PC-3 (cell line): Measurements from ENCODE around the gene TRIM71.

Source experiments
- CTCF ChIP-seq: fragments of 300-600 bp; sonication (generic); conservative IDR thresholded peaks from 2 replicates; pipeline ENCODE4 v1.5.1; 2017; ENCODE audit warnings: antibody characterized with exemption, low read depth, mild to moderate bottlenecking, low read length
- EZH2 ChIP-seq: fragments of 300-600 bp; sonication (generic); IDR thresholded peaks from one replicate; pipeline ENCODE4 v1.6.1; 2017; ENCODE audit warnings: antibody characterized with exemption, mild to moderate bottlenecking, low read length; ENCODE audit not compliant: unreplicated experiment
- EZH2phosphoT487 ChIP-seq: fragments of 300-600 bp; sonication (generic); IDR thresholded peaks from 2 replicates; pipeline ENCODE4 v1.6.1; 2018; ENCODE audit warnings: mild to moderate bottlenecking, antibody characterized with exemption, low read length, borderline replicate concordance

- no peak for TF ChIP-seq EZH2
- TF ChIP-seq CTCF: no peak
- no peak for TF ChIP-seq EZH2phosphoT487
Measured at GRCh38 chr3:32782407-32782806, 35.4 kb upstream of the TRIM71 start.
